ENCODE results near the gene GABPB2.

- TF ChIP-seq POLR2A (IDR thresholded peaks at IDR 0.05; ENCODE audit: low read length) (no peak), GATA1 (IDR thresholded peaks at IDR 0.05; ENCODE audit: low read depth, low read length) (no peak)
Observed at GRCh38 chr1:151130987-151131586, 60.5 kb downstream of the GABPB2 start.
